Effector memory CD4-positive, alpha-beta T cell (primary cell): ENCODE results near the gene TEX13B.

Source experiments
- DNase-seq, 3 donors: peaks; one replicate each; pipeline ENCODE4 v3.0.0-alpha.2; 2020
- H3K27ac ChIP-seq: 2 replicates; pipeline ENCODE4 v1.7.0; 2013; ENCODE audit warnings: mild to moderate bottlenecking, low read length, moderate library complexity; ENCODE audit not compliant: insufficient read depth, poor library complexity, severe bottlenecking
- H3K27me3 ChIP-seq: replicated peaks from 2 replicates; pipeline ENCODE4 v1.7.0; 2013; ENCODE audit warnings: mild to moderate bottlenecking, low read length; ENCODE audit not compliant: insufficient read depth, control insufficient read depth, poor library complexity, severe bottlenecking
- H3K36me3 ChIP-seq: 2 replicates; pipeline ENCODE4 v1.7.0; 2013; ENCODE audit warnings: mild to moderate bottlenecking, low read length, moderate library complexity; ENCODE audit not compliant: control insufficient read depth, insufficient read depth
- H3K4me1 ChIP-seq: 2 replicates; pipeline ENCODE4 v1.7.0; 2013; ENCODE audit warnings: low read length, mild to moderate bottlenecking; ENCODE audit not compliant: control insufficient read depth, insufficient read depth, poor library complexity, severe bottlenecking
- H3K4me3 ChIP-seq: 2 replicates; pipeline ENCODE4 v1.7.0; 2013; ENCODE audit warnings: low read length, low read depth, mild to moderate bottlenecking; ENCODE audit not compliant: insufficient read depth, poor library complexity, severe bottlenecking
- H3K9me3 ChIP-seq: 2 replicates; pipeline ENCODE4 v1.7.0; 2013; ENCODE audit warnings: mild to moderate bottlenecking, low read length, moderate library complexity; ENCODE audit not compliant: control insufficient read depth

TEX13B gene

GRCh38 chrX:108001218-108001814 is 19.1 kb upstream of the TEX13B start:
- Histone ChIP-seq H3K27me3 (no peaks in the 10 kb centered on the region), H3K4me1 (no peaks in the 10 kb centered on the region), H3K9me3 (no peaks in the 10 kb centered on the region), H3K36me3 (no peaks in the 10 kb centered on the region), H3K27ac (no peak overlapping the region), H3K4me3 (no peak overlapping the region)
- DNase-seq: no peak

- Histone ChIP-seq H3K4me1 (no peaks in the 10 kb centered on the region), H3K4me3 (no peak overlapping the region), H3K36me3 (no peaks in the 10 kb centered on the region), H3K27ac (no peak overlapping the region), H3K9me3 (no peaks in the 10 kb centered on the region), H3K27me3 (no peaks in the 10 kb centered on the region)
- no peak for DNase-seq
Observed at GRCh38 chrX:108000751-108001150, 18.6 kb upstream of the TEX13B start.

GRCh38 chrX:107996124-107996523 is 14.0 kb upstream of the TEX13B start:
- H3K36me3 ChIP-seq: no peaks in the 10 kb centered on the region
- DNase-seq: no peak
- H3K27ac ChIP-seq: no peak overlapping the region
- H3K4me3 ChIP-seq: no peak overlapping the region
- no peaks in the 10 kb centered on the region for H3K27me3 ChIP-seq
- no peaks in the 10 kb centered on the region for H3K9me3 ChIP-seq
- no peaks in the 10 kb centered on the region for H3K4me1 ChIP-seq

- H3K36me3 ChIP-seq: no peaks in the 10 kb centered on the region
- H3K4me1 ChIP-seq: no peaks in the 10 kb centered on the region
- H3K9me3 ChIP-seq: no peaks in the 10 kb centered on the region
- no peak overlapping the region for H3K4me3 ChIP-seq
- DNase-seq: no peak
- H3K27ac ChIP-seq: no peak overlapping the region
- no peaks in the 10 kb centered on the region for H3K27me3 ChIP-seq
Observed at GRCh38 chrX:107985033-107985432, 2.9 kb upstream of the TEX13B start.

GRCh38 chrX:107979534-107979933 is 2.6 kb downstream of the TEX13B start:
- DNase-seq: no peak
- Histone ChIP-seq H3K27me3 (no peaks in the 10 kb centered on the region), H3K36me3 (no peaks in the 10 kb centered on the region)

GRCh38 chrX:107978707-107979307 is 3.4 kb downstream of the TEX13B start:
- Histone ChIP-seq H3K4me3 (no peak overlapping the region), H3K27me3 (no peaks in the 10 kb centered on the region), H3K4me1 (no peaks in the 10 kb centered on the region), H3K36me3 (no peaks in the 10 kb centered on the region), H3K9me3 (no peaks in the 10 kb centered on the region), H3K27ac (no peak overlapping the region)
- DNase-seq: no peak

More at GRCh38 chrX:107979534-107979933, 2.6 kb downstream of the TEX13B start:
- Histone ChIP-seq H3K4me3 (no peak overlapping the region), H3K9me3 (no peaks in the 10 kb centered on the region), H3K27ac (no peak overlapping the region), H3K4me1 (no peaks in the 10 kb centered on the region)

- H3K27ac ChIP-seq: no peak overlapping the region
- H3K9me3 ChIP-seq: no peaks in the 10 kb centered on the region
- no peaks in the 10 kb centered on the region for H3K4me1 ChIP-seq
- no peaks in the 10 kb centered on the region for H3K36me3 ChIP-seq
- no peak for DNase-seq
- H3K27me3 ChIP-seq: no peaks in the 10 kb centered on the region
- no peak overlapping the region for H3K4me3 ChIP-seq
Observed at GRCh38 chrX:107978071-107978470, 4.1 kb downstream of the TEX13B start.

- H3K27ac ChIP-seq: no peak overlapping the region
- no peak for DNase-seq
- no peaks in the 10 kb centered on the region for H3K36me3 ChIP-seq
- no peaks in the 10 kb centered on the region for H3K9me3 ChIP-seq
- H3K4me1 ChIP-seq: no peaks in the 10 kb centered on the region
- no peaks in the 10 kb centered on the region for H3K27me3 ChIP-seq
- no peak overlapping the region for H3K4me3 ChIP-seq
Observed at GRCh38 chrX:107971636-107972035, 10.5 kb downstream of the TEX13B start.

- no peak for DNase-seq
- Histone ChIP-seq H3K4me3 (no peak overlapping the region), H3K27me3 (no peaks in the 10 kb centered on the region), H3K36me3 (no peaks in the 10 kb centered on the region), H3K27ac (no peak overlapping the region), H3K9me3 (no peaks in the 10 kb centered on the region), H3K4me1 (no peaks in the 10 kb centered on the region)
Observed at GRCh38 chrX:107970073-107970472, 12.1 kb downstream of the TEX13B start.

GRCh38 chrX:107968623-107969022 is 13.5 kb downstream of the TEX13B start:
- Histone ChIP-seq H3K36me3 (no peaks in the 10 kb centered on the region), H3K4me3 (no peak overlapping the region), H3K27ac (no peak overlapping the region), H3K4me1 (no peaks in the 10 kb centered on the region), H3K9me3 (no peaks in the 10 kb centered on the region), H3K27me3 (no peaks in the 10 kb centered on the region)
- no peak for DNase-seq
